HG03280 (cell line): ENCODE data around the gene PIGQ.

Source experiments
- ATAC-seq: cut with Tn5 transposase; IDR thresholded peaks from one replicate; pipeline ENCODE4 v1.9.1; 2021; ENCODE audit warnings: mild to moderate bottlenecking, moderate library complexity; ENCODE audit not compliant: unreplicated experiment

PIGQ gene

GRCh38 chr16:569445-570254 lies at the start of gene PIGQ:
Gene PIGQ, plus strand, starts transcription at chr16:569968. Its CDS starts 4,107 bp downstream, at chr16:574075.
- ATAC-seq, result peak; percentile 51

GRCh38 chr16:520847-521246 lies 48.9 kb upstream of the PIGQ start:
- no peak for ATAC-seq

- ATAC-seq, result no peak
Observed at GRCh38 chr16:521381-522210, 48.2 kb upstream of the PIGQ start.

GRCh38 chr16:522320-523096 lies 47.3 kb upstream of the PIGQ start:
- ATAC-seq, result no peak

GRCh38 chr16:523097-523741 lies 46.5 kb upstream of the PIGQ start:
- no peak for ATAC-seq

- ATAC-seq, result no peak
Observed at GRCh38 chr16:524274-525040, 45.3 kb upstream of the PIGQ start.

- ATAC-seq, result no peak
Observed at GRCh38 chr16:525123-525519, 44.6 kb upstream of the PIGQ start.

- ATAC-seq, result no peak
Observed at GRCh38 chr16:525520-526180, 44.1 kb upstream of the PIGQ start.

- ATAC-seq, result peak; percentile 2
Observed at GRCh38 chr16:526181-527014, 43.4 kb upstream of the PIGQ start.

- peak; percentile 74 for ATAC-seq
Observed at GRCh38 chr16:527015-527903, 42.5 kb upstream of the PIGQ start, which contains the start of gene CAPN15. Gene CAPN15, plus strand, starts transcription at chr16:527712. Its CDS starts 19,127 bp downstream, at chr16:546839.

GRCh38 chr16:528111-529011 lies 41.4 kb upstream of the PIGQ start:
- no peak for ATAC-seq

- no peak for ATAC-seq
Observed at GRCh38 chr16:529012-529575, 40.7 kb upstream of the PIGQ start.

GRCh38 chr16:530111-530817 lies 39.5 kb upstream of the PIGQ start:
- ATAC-seq, result no peak

- ATAC-seq, result no peak
Observed at GRCh38 chr16:531494-532125, 38.2 kb upstream of the PIGQ start.
